ENCODE results near the gene NOTCH3.

DNA sequence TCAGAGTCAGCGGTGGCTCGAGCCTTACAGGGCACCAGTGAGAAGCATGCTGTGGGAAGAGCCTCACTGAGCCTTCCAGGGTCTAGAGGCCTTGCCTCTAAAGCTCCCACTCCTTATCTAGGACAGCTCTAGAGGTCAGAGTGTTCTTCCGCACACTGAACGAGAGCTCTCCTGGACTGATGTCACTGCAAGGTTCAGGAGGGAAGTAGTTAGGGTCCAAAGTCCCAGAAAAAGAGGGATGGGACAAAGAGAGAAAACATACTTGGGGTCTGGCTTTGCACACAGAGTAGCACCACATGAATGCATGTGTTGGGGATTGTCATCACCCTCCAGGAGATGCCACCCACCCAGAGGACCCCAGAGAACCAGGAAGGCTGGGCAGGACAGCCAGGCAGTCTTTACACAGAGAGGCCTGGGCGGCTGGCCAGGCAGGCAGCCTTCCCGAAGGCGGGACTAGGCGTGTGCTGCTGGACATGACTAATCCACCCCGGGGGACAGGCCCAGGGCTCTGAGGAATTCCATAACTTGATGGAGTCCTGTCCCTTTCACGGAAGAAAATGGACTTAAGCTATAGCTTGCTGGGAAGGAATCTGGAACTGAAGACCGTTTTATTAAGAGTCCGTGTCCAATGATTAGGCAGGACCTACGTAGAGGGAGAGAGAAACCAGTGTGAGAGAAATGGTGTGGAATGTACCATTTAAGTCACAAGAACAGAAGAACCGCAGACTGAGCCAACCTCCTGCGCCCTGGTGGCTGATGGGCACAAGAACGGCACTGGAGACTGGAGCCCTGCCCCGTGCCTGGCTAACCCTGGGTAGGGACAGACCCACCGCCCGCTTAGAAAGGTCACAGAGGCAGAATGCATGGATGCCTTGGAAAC lies 48.1 kb upstream of the NOTCH3 start:
- TF ChIP-seq, protein P1, sequence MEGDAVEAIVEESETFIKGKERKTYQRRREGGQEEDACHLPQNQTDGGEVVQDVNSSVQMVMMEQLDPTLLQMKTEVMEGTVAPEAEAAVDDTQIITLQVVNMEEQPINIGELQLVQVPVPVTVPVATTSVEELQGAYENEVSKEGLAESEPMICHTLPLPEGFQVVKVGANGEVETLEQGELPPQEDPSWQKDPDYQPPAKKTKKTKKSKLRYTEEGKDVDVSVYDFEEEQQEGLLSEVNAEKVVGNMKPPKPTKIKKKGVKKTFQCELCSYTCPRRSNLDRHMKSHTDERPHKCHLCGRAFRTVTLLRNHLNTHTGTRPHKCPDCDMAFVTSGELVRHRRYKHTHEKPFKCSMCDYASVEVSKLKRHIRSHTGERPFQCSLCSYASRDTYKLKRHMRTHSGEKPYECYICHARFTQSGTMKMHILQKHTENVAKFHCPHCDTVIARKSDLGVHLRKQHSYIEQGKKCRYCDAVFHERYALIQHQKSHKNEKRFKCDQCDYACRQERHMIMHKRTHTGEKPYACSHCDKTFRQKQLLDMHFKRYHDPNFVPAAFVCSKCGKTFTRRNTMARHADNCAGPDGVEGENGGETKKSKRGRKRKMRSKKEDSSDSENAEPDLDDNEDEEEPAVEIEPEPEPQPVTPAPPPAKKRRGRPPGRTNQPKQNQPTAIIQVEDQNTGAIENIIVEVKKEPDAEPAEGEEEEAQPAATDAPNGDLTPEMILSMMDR (IDR thresholded peaks at IDR 0.05 in 2 of 3, conservative IDR thresholded peaks at IDR 0.05 in 1 of 3; ENCODE audit: borderline replicate concordance in 1 of 3, insufficient read depth in 1 of 3, low read depth in 2 of 3, low read length in 2 of 3) = no peak
- TF ChIP-seq EZH2 (IDR thresholded peaks at IDR 0.05) = no peak
- TF ChIP-seq TCF7L2 (IDR thresholded peaks at IDR 0.05; ENCODE audit: borderline replicate concordance, extremely low read depth, insufficient read depth, insufficient read length) = no peak
- TF ChIP-seq SP1 (IDR thresholded peaks at IDR 0.05; ENCODE audit: low read depth) = no peak
- no peak for TF ChIP-seq POLR2AphosphoS5 (IDR thresholded peaks at IDR 0.05; ENCODE audit: low read depth, low read length)
- no peak for TF ChIP-seq POLR2A (IDR thresholded peaks at IDR 0.05; ENCODE audit: borderline replicate concordance, extremely low read depth, insufficient read depth, insufficient read length)
- no peak for TF ChIP-seq YY1 (IDR thresholded peaks at IDR 0.05; ENCODE audit: extremely low read depth, insufficient replicate concordance, low read depth, low read length)
